ENCODE data around the gene TCL1B. TPM values are rescaled to one million over a fixed set of nuclear protein-coding genes. Genes with fewer than 3 reads are reported as not detected.
"Not testable (repeated sequence)": the region's sequence is repeated elsewhere in the genome, so short reads cannot be mapped to it uniquely, and the experiment has no call there.

TCL1B gene
- total RNA-seq, 2 experiments from 2014 or later, result not detected

GRCh38 chr14:95727056-95727700 is 41.0 kb downstream of the TCL1B start:
- Histone ChIP-seq H3K4me3 (ENCODE audit: low read length) (no peak overlapping the region), H3K27me3 (ENCODE audit: control insufficient read depth in 1 of 2, insufficient read depth in 2 of 2, low read length in 2 of 2) (peaks cover 13 to 14% of the 10 kb centered on the region in 2 experiments), H3K36me3 (ENCODE audit: insufficient read depth, low read length) (no peaks in the 10 kb centered on the region), H3K9me3 (ENCODE audit: control insufficient read depth in 1 of 2, insufficient read depth in 1 of 2, low read length in 2 of 2) (peaks cover 4 to 14% of the 10 kb centered on the region in 2 experiments), H3K27ac (ENCODE audit: low read depth in 1 of 2, low read length in 2 of 2) (no peak overlapping the region), H3K4me1 (ENCODE audit: insufficient read depth, low read length) (no peaks in the 10 kb centered on the region)
- no peaks in the 10 kb centered on the region for H3K4me1 Mint-ChIP-seq (ENCODE audit: low read depth)
- H3K27me3 Mint-ChIP-seq, result peaks cover 87% of the 10 kb centered on the region
- no peaks in the 10 kb centered on the region for H3K36me3 Mint-ChIP-seq (ENCODE audit: low read depth)
- ChIA-PET POLR2A (no interaction called here), CTCF (no interaction called here)
- intact Hi-C loops (cut with DNase I, micrococcal nuclease), result no loop called here
- DNase-seq (no peak), ATAC-seq (ENCODE audit: poor library complexity) (no peak)
- H3K4me3 Mint-ChIP-seq, result no peak overlapping the region
- H3K9me3 Mint-ChIP-seq, result peaks cover 7% of the 10 kb centered on the region
- TF ChIP-seq CTCF (IDR thresholded peaks at IDR 0.05), result no peak
- H3K27ac Mint-ChIP-seq, result no peak overlapping the region

- peaks cover 12 to 13% of the 10 kb centered on the region in 2 experiments for H3K27me3 ChIP-seq (ENCODE audit: control insufficient read depth in 1 of 2, insufficient read depth in 2 of 2, low read length in 2 of 2)
- H3K4me3 ChIP-seq (ENCODE audit: low read length); H3K36me3 Mint-ChIP-seq (ENCODE audit: low read depth); H3K27ac Mint-ChIP-seq; H3K4me1 Mint-ChIP-seq (ENCODE audit: low read depth); CTCF ChIA-PET; H3K4me3 Mint-ChIP-seq; H3K36me3 ChIP-seq (ENCODE audit: insufficient read depth, low read length); intact Hi-C loops (cut with DNase I, micrococcal nuclease); ATAC-seq (ENCODE audit: poor library complexity); POLR2A ChIA-PET; H3K27ac ChIP-seq (ENCODE audit: low read depth in 1 of 2, low read length in 2 of 2); H3K4me1 ChIP-seq (ENCODE audit: insufficient read depth, low read length); DNase-seq; H3K9me3 Mint-ChIP-seq; H3K9me3 ChIP-seq (ENCODE audit: control insufficient read depth in 1 of 2, insufficient read depth in 1 of 2, low read length in 2 of 2): not testable (repeated sequence)
- peaks cover 81% of the 10 kb centered on the region for H3K27me3 Mint-ChIP-seq
These were observed 43.3 kb downstream of the TCL1B start for GRCh38 chr14:95729402-95730028.

- POLR2A ChIA-PET, result no interaction called here
- DNase-seq (no peak), ATAC-seq (ENCODE audit: poor library complexity) (no peak)
- Mint-ChIP-seq H3K36me3 (ENCODE audit: low read depth) (no peaks in the 10 kb centered on the region), H3K27ac (no peak overlapping the region), H3K9me3 (no peaks in the 10 kb centered on the region), H3K27me3 (peaks cover 75% of the 10 kb centered on the region), H3K4me1 (ENCODE audit: low read depth) (no peaks in the 10 kb centered on the region), H3K4me3 (no peak overlapping the region)
- CTCF ChIA-PET, result no interaction called here
- no peak overlapping the region for H3K27ac ChIP-seq (ENCODE audit: low read depth in 1 of 2, low read length in 2 of 2)
- H3K9me3 ChIP-seq (ENCODE audit: control insufficient read depth in 1 of 2, insufficient read depth in 1 of 2, low read length in 2 of 2), result no peaks in the 10 kb centered on the region
- no peak overlapping the region for H3K4me3 ChIP-seq (ENCODE audit: low read length)
- H3K27me3 ChIP-seq (ENCODE audit: control insufficient read depth in 1 of 2, insufficient read depth in 2 of 2, low read length in 2 of 2), result peaks cover 11 to 13% of the 10 kb centered on the region in 2 experiments
- intact Hi-C loops (cut with DNase I, micrococcal nuclease), result no loop called here
- H3K4me1 ChIP-seq (ENCODE audit: insufficient read depth, low read length), result no peaks in the 10 kb centered on the region
- no peak for TF ChIP-seq CTCF (IDR thresholded peaks at IDR 0.05)
- no peaks in the 10 kb centered on the region for H3K36me3 ChIP-seq (ENCODE audit: insufficient read depth, low read length)
These were observed 43.9 kb downstream of the TCL1B start for GRCh38 chr14:95730126-95730525.

GRCh38 chr14:95733212-95733611 is 47.0 kb downstream of the TCL1B start:
- no peaks in the 10 kb centered on the region for H3K4me1 ChIP-seq (ENCODE audit: insufficient read depth, low read length)
- CTCF ChIA-PET, result no interaction called here
- no peaks in the 10 kb centered on the region for H3K36me3 ChIP-seq (ENCODE audit: insufficient read depth, low read length)
- H3K27me3 Mint-ChIP-seq, result peaks cover 49% of the 10 kb centered on the region
- H3K9me3 Mint-ChIP-seq, result no peaks in the 10 kb centered on the region
- no peaks in the 10 kb centered on the region for H3K36me3 Mint-ChIP-seq (ENCODE audit: low read depth)
- no peak overlapping the region for H3K4me3 Mint-ChIP-seq
- H3K27me3 ChIP-seq (ENCODE audit: control insufficient read depth in 1 of 2, insufficient read depth in 2 of 2, low read length in 2 of 2), result peaks cover 3 to 11% of the 10 kb centered on the region in 2 experiments
- intact Hi-C loops (cut with DNase I, micrococcal nuclease), result no loop called here
- H3K27ac ChIP-seq (ENCODE audit: low read depth in 1 of 2, low read length in 2 of 2), result no peak overlapping the region
- H3K4me3 ChIP-seq (ENCODE audit: low read length), result no peak overlapping the region
- ATAC-seq (ENCODE audit: poor library complexity) (no peak), DNase-seq (no peak)
- H3K9me3 ChIP-seq (ENCODE audit: control insufficient read depth in 1 of 2, insufficient read depth in 1 of 2, low read length in 2 of 2), result no peaks in the 10 kb centered on the region
- no peaks in the 10 kb centered on the region for H3K4me1 Mint-ChIP-seq (ENCODE audit: low read depth)
- no peak for TF ChIP-seq CTCF (IDR thresholded peaks at IDR 0.05)
- no peak overlapping the region for H3K27ac Mint-ChIP-seq
- POLR2A ChIA-PET, result no interaction called here

Measured in CD4-positive, alpha-beta T cell (primary cell).